Activated T-helper 9 cell treated with anti-CD3 and anti-CD28 coated beads, Interleukin-2, amount 50 U/mL, for 16 hours (primary cell): Measurements from ENCODE around the gene KCNJ18.
"Not testable (repeated sequence)": the region's sequence is repeated elsewhere in the genome, so short reads cannot be mapped to it uniquely, and the experiment has no call there.

ENCODE experiments used
- DNase-seq: peaks from one replicate; pipeline ENCODE4 v3.0.0-alpha.2; 2020; ENCODE audit warnings: low read depth

The KCNJ18 gene

DNA sequence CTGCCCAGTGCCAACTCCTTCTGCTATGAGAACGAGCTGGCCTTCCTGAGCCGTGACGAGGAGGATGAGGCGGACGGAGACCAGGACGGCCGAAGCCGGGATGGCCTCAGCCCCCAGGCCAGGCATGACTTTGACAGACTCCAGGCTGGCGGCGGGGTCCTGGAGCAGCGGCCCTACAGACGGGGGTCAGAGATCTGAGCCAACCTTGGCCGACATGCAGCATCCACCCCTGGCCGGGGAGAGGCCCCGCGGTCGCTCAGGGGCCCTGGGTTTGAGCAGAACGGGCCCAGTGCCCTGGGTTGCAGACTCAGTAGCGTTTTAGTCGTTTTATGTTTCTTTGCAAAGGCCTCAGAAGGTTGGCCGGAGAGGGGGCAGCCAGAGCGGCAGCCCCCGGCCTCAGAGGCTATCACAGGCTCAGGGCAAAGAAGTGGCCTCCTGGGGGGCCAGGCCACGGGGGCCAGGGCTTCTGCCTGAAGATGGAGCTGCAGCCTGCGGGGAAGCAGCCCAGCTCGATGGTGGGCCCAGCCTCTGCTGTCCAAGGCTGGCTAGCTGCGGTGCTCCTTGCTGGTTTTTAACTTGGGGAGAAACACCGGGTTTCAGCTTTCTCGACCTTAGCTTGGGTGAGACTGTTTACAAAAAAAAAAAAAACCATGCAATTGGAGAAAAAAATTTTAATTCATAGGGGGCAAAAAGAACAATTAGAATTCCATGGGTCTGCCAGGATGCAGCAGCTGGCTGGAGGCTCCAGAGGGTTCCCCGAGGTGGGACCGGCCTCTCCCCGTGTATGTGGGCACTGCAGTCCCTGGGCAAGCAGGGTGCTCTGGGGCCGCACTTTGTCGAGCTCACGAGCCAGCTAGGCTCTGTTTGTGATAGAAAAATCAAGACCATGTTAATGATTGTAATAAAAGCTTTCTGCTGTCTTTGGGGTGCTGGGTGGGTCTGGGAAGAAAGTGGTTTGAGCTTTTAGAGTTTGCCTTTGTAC lies 11.9 kb downstream of the KCNJ18 start:
- not testable (repeated sequence) for DNase-seq

DNA sequence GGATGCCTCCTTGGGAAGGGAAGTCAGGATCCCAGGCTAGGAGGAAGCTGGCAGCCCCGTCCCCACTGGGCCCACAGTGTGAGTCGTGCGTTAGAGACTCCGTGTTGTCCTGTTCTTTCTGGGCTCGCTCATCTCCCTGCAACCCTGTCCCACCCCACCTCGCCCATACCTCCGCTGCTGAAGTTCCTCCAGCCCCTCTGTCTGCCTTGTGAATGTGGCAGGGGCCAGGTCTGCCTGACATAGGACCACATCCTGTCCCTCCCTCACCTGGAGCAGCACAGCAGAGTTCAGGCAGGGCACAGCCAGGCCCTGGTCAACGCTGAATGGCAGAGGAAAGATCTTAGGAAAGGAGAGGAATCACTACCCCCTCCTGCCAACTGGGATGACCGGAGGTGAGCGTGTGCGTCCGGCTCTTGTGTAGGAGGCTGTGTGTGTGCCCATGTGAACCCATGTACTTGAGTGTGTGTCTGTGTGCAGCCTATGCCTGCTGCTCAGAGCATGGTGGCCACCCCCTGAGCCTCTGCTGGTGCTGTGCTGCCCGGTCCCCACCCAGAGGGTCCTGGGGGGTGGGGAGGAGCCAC lies 12.8 kb downstream of the KCNJ18 start:
- DNase-seq, result no peak

DNA sequence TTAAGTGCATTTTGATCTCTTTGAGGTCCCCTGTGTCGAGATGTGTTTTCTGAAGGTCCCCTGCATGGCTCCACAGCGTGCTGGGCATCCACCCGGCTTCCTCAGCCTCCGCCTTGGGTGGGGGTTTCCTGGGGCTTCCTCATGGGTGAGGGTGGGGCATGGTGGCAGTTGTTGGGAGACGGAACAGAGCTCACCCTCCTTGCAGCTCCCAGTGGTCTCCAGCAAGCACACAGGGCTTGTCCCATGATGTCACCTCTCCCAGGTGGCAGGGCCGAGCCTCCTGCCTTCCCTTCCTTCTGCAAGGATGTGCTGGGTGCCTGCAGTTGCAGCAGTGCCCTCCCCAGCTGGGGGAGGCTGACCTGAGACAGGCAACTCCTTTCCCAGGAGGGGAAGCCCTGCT lies 13.4 kb downstream of the KCNJ18 start:
- not testable (repeated sequence) for DNase-seq

DNA sequence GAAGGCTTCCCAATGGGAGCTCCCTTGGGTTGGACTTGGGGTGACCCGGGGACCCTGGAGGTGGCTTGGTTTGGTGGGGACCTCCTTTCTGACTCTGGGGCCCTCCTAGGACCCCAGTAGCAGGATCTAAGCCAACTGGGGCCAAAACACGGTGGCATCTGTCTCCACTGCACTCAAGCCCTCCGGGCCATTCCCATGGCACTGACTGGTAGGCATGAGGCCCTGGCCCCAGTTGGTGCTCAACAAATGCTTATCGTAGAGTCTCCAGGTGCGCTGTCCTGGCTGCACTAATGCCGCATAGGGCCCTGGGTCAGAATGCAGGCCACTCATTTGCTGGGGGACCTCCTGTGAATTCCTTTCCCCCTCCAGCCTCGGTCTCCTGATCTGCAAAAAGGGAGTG lies 14.2 kb downstream of the KCNJ18 start:
- DNase-seq, result not testable (repeated sequence)

DNA sequence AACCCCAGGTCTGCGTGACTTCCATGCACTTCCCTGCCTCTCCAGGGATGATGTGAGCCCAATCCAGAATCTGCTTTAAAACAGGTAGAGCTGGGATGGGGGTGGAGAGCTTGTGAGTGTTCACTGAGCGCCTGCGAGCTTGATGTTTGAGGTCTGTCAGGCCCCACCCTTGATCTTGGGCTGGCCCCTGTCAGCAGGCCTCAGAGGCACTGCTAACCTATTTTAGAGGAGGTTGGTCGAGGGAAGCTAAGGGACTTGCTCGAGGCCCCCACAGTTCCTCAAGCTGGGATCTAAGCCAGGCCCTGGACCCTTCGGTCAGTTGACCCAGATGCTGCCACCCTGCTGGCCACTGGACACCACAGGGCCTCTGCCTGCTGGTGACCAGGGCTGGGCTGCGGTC lies 14.8 kb downstream of the KCNJ18 start:
- not testable (repeated sequence) for DNase-seq

DNA sequence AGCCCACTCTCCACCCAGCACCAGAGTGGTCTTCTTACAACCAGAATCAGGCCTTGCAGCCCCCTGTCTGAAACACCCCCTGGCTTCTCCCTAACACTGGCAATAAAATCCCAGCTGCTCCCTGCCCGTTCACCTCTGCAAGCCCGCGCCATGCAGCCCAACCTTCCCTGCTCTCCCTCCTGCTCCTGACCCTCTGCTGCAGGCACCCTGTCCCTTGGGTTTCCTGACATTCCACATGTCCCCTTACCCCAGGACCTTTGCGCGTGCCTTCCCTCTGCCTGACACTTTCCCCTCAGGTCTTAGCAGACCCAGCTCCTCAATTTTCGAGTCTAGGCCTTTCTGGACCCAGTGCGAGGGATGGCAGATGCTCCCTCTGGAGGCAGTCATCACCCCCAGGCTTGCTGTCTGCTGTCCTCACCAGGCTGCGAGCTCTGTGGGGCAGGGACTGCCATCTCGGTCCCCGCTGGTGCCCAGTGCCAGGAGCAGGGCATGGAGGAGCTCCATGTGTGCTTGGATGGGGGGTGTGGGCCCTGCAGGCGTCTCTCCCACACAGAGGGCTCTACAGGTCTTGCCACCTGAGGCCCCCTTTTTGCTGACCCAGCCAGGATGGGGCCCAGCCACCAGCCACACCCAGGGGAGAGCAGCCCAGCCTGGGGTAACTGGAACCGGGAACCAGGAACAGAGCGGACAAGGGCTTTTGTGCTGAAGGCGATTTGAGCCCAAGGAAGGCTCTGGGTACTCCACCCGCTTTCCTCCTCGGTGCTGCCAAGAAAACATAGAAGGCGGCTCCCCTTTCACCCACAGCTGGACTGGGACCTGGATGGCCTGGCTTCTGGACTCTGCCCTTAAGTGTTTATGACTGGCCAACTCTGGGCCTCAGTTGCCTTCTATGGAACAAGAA lies 15.6 kb downstream of the KCNJ18 start:
- not testable (repeated sequence) for DNase-seq

DNA sequence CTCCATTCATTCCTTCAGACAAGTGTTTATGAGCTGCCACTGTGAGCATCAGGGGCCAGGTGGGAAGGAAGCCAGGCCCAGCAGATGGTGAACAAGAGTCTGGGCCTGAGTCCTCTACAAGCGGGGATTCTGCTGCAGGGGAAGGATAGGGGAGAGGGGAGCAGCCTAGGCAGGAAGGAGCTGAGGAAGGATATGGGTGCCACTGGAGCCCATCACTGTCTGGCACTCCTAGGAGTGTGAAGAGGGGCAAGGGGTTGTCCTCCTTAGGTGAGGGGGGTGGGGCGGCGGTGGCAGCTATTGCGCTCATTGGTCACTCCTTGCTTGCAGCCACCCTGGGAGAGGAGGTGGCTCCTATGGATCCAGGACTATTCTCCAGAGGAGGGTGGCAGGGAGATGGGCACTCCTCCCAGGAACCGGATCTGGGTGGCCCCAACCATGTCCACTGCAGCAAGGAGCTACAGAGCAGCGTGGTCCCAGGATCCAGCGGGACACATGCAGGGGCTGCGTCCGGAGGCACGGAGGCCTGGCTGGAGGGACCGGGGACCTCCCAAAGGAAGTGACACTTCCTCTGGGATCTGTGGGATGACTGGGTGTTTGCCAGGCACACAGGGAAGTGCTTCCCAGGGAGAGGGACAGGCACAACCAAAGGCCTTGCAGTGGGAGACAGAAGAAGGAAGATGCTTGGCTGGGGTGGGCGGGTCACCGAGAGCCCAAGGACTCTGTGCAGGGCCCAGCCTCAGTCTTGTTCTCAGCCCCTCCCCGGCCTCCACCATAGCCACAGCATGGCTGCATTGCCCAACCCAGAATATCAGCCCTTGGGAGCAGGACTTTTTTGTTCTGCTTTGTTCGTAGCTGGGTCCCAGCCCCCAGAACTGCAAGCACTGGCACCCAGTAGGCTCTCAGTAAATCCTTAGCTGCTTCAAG lies 16.6 kb downstream of the KCNJ18 start:
- DNase-seq, result not testable (repeated sequence)

DNA sequence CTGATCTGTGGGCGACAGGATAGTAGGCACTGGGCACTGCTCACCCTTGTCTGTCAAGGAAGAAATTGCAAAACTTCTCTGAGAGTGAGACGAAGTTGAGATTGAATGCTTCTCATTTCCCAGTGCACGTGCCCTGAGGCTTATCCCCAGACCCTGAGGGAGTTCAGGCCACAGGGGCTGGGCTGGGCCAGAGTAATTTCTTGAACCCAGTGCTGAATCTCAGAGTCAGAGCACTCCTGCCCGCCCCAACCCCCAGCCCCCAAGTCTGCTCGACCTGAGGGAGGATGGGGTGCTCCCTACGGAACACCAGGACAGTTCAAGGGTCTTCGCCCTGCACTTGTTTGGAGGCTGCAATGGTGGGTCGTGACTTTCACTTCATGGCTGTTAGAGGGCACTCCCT lies 17.7 kb downstream of the KCNJ18 start:
- not testable (repeated sequence) for DNase-seq

DNA sequence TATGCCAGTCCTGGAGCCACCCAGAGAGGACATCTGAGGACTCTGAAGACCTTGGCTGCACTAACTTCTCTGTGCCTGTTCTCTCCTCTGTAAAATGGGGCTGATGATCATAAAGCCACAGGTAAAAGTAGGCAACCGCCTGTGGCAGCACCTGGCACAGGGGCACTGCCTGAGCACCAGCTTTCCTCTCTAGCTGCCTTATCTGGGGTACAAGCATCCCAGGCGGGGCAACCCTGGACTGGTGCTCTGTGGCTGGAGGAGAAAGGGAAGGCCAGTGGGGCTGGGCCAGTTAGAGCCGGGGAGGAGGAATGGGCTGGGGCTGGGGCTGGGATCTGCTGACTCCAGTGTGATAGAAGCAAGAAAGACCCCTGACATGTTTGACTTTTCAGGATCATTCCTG lies 18.2 kb downstream of the KCNJ18 start:
- not testable (repeated sequence) for DNase-seq

DNA sequence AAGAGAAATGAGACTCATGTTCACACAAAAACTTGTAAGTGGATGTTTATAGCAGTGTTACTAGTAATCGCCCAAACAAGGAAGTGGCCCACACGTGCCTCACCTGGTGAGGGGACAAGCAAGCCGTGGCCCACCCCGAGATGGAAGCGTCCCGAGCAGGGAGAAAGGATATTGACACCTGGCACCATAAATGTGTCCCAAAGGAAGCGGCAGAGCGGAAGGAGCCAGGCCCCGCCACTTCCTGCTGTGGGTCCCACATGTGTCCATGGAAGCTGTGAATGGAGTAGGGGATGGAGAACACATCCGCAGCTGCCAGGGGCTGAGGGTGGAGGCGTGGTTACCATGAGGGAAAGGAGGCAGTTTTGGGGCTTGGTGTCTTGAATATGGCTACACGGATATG lies 18.9 kb downstream of the KCNJ18 start:
- no peak for DNase-seq

DNA sequence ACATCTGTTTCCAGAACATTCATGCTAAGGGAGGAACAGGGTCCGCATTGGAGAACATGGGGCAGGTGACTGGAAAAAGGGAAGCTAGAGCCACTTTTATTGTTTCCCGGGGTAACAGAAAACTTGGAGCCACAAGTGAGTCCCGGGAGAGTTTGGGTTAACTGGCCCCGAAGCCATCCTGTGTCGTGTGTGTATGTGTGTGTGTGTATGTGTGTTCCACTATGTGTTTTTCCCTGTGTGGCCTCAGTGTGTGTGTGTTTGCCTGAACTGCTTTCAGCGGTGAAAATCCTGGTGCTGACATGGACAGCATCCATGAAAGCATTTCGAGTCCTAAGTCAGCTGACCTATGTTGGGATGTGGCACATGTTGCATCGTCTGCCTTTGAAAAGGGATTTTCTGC lies 20.7 kb downstream of the KCNJ18 start:
- DNase-seq, result not testable (repeated sequence)

DNA sequence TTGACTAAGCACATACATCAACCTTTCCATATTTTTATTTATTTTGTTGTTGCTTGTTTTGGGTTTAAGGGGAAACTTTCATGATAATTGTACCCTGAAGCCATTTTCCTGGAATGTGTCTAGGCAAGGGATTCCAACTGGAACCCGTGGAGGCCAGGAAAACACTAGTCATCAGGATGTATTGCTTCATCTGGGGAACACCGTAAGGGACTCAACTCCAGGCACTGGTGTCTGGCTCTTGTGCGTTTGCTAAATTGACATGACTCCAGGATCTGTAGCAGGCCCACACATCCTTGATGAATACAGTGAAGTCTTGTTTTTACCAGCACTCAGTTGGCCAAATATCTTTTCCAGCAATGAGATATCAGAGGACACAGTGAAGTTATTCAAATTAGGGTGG lies 21.3 kb downstream of the KCNJ18 start:
- not testable (repeated sequence) for DNase-seq

DNA sequence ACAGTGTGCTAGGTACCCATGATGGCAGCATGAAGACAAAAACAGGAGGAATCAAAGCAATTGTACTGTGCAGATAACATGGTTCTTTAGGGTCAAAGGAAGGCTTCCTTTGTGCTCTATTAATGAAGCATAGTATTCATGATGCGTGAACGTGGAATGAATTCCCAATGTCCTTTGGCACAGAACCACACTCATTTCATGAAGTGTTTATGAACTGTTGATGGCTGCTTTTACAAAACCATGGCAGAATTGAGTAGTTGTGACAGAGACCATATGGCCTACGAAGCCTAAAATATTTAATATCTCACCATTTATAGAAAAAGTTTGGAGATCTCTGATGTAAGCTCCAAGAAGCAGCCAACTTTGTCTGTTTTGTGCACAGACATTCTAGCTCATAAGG lies 22.4 kb downstream of the KCNJ18 start:
- DNase-seq, result not testable (repeated sequence)

DNA sequence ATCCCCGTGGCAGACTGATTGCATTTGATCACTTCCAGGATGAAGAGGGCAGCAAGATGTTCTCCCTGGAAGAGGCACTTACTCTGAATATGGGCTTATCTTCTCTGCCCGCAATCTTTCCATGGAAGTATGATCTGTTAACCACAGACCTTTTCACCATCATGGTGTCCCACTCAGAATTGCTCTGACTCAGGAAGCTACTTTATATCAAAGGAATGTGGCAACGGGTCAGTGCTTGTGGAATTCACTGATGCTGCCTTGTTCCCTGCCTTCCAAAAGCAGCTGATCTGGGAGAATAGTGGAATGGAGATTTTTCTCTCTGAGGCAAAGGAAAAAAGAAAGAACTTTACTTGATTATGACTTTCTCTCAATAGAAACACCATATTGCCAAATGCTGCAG lies 23.6 kb downstream of the KCNJ18 start:
- not testable (repeated sequence) for DNase-seq

DNA sequence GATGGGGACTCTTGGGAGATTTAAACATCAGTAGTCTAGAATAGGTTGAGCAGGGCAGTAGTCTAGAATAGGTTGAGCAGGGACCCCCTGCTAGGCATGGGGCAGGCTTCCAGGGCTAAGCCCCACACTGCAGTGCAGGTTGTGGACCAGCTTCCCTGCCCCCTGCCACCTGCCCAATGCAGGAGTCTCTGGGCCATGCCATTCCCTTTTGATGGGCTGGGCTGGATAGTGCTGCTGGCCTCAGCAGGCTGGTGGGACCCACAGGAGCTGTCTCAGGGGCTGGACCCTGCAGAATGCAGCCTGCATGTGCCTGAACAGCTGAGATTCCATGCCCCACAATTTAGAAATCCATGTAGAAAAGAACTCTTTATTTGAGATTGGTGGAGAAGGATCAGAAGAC lies 26.6 kb downstream of the KCNJ18 start:
- DNase-seq, result not testable (repeated sequence)

DNA sequence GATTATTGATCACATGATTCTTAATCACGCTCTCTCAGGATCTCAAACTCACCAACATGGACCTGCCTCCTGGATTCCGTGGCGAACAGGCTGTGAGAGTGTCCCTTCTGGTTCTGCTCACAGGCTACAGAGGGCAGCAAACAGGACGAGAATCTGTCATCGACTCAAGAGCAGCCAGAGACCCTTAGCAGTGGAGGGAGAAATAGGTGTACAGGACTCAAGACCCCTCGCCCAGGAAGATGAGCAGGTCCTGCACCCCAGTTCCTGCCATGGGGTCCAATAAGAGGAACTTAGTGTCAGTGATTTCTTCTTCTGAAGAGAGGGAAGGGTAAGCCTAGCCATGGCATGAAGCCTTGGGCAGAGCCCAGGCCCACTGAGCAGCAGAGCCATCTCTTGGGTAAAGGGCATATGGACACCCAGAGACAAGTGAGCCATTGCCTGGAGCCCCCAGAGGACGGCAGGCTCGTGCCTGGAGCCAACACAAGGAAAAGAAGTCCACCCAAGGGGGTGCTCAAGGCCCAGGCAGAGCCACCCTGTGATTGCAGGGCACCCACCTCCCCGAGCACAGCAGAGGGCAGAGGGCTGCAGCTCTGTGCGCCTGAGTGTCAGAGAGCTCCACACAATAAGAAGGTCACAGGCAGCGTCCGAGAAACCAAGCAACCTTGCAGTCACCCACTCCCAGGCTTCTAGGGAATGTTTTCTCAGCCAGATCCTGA lies 27.3 kb downstream of the KCNJ18 start:
- DNase-seq, result not testable (repeated sequence)

DNA sequence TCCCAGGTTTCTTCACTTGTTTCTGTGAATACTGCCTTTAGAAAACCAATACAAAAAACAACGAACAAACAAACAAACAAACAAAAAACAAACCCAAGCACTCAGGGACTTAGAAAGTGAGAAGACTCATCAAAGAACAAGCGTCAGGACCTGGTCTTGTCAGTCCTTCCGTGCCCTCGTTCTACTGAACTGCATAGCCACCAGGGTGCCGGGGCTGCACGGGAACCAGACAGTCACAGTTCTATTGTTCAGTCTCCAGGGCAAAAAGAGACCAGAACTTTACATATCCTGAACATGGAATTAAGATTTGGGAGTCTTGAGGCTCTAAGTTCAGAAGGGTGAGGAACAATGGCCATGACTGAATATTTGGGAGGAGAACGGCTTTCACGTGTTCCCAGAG lies 28.2 kb downstream of the KCNJ18 start:
- not testable (repeated sequence) for DNase-seq

DNA sequence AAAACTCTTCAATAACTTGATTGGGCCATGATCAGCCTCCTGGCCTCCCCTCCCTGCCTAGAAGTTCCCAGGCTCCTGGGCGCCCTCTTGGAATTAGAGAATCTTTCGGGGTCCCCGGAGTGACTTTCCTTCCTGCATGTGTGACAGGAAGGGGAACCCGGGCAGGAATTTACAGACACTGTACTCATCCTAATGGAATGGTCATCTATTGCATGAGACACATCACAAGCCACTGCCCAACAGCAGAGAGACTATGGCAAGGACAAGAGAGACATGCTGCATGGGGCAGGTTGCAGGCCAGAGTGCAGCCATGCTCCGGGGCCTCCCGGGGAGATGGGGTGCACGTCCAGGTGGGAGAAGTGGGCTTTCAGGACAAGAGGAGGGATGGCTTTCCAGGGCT lies 29.9 kb downstream of the KCNJ18 start:
- DNase-seq, result not testable (repeated sequence)

DNA sequence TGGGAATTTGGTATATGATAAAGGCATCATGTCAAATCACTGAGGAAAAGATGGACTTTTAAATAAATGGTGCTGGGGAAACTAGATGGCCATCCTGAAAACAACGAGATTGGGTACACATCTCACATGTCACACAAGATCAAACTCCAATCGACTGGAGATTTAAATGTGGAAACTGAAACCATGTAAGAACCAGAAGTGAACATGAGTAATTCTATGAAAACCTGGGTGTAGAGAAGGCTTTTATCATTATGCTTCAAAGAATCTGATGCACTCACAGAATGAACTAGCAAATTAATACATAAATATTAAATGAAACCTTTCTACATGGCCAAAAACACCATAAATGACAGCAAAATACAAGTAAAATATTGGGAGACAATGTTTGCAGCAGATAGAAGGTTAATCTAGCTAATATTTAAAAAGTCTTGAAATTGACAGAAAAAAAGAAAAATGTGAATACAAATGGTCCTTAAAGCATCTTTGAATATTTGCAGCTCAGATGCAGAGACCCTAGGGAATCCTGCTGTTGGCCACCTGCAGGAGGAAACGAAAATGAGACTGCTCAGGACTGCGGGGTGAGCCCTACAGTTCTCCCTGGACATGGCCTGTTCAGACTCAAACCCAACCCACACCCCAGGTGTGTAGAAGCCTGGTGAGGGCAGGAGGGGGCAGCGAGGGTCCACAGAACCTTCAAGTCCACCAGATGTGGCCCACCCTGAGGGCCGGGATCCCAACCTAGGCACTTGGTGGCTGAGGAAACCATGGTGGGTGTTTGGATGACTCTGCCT lies 32.1 kb downstream of the KCNJ18 start:
- DNase-seq, result not testable (repeated sequence)

DNA sequence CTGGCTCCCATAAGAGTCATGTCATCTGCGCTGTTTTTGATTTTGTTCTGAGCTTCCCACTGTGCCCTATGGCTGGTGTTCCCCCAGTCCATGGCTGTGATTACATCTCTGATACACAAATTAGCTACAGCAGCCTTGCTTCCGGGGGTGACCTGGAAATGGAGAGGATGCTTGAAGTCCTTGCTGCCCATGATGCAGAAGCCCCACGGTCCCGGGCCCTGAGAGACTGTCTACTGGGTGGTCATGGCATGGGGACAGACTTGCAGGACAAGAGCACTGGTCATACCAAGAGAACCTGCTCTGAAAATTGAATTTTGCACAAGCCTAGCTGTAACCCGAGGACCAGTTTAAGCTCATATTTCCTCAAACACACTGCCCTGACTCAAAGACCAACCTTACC lies 38.8 kb downstream of the KCNJ18 start:
- not testable (repeated sequence) for DNase-seq
